ENCODE results near the gene CCDC175.
A peak's percentile ranks its signal among the peaks of the same experiment; 100 is the strongest.

The CCDC175 gene

DNA sequence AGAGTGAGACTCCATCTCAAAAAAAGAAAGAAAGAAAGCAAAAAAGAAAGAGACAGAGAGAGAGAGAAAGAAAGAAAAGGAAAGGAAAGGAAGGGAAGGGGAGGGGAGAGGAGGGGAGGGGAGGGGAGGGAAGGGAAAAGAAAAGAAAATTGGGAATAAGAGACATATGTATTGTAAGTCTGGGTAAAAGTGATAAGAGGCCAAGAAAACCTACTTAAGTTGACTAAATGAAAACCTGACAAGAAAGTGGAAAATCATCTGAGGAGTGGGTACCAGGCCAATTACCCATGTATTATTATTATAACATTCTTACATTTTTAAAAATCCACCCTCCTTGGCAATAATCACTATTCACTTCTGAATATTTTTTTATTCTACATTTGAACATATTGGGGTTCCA is 46.3 kb downstream of the CCDC175 start:
- TF ChIP-seq CTCF (IDR thresholded peaks at IDR 0.05; ENCODE audit: control insufficient read depth, extremely low read depth, insufficient read depth) = no peak
- H3K4me3 ChIP-seq (ENCODE audit: low read depth, low read length) = no peak overlapping the region

GRCh38 chr14:59529189-59529588 is 47.4 kb downstream of the CCDC175 start:
- no peak for DNase-seq (ENCODE audit: low read depth)
- no peak for TF ChIP-seq CTCF (IDR thresholded peaks at IDR 0.05; ENCODE audit: control insufficient read depth, extremely low read depth, insufficient read depth)
- H3K4me3 ChIP-seq (ENCODE audit: low read depth, low read length) = no peak overlapping the region

More for the DNA sequence above, 46.3 kb downstream of the CCDC175 start:
- no peak for DNase-seq (ENCODE audit: low read depth)

DNA sequence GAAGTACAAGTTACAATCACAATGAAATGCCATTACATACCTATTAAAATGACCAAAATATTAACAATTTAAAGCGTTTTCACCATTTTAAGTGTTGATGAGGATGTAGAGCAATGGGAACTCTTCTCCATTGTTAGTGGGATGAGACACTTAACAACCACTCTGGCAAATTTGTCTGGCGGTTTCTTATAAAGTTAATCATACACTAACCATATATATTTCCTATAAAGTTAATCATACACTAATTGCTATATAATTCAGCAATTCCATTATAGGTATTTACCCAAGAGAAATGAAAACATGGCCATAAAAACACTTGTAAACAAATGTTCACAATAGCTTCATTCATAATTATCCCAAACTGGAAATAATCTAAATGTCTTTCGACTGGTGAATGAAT is 56.4 kb downstream of the CCDC175 start:
- DNase-seq (ENCODE audit: low read depth) = no peak
- TF ChIP-seq CTCF (IDR thresholded peaks at IDR 0.05; ENCODE audit: control insufficient read depth, extremely low read depth, insufficient read depth) = no peak
- H3K4me3 ChIP-seq (ENCODE audit: low read depth, low read length) = no peak overlapping the region

DNA sequence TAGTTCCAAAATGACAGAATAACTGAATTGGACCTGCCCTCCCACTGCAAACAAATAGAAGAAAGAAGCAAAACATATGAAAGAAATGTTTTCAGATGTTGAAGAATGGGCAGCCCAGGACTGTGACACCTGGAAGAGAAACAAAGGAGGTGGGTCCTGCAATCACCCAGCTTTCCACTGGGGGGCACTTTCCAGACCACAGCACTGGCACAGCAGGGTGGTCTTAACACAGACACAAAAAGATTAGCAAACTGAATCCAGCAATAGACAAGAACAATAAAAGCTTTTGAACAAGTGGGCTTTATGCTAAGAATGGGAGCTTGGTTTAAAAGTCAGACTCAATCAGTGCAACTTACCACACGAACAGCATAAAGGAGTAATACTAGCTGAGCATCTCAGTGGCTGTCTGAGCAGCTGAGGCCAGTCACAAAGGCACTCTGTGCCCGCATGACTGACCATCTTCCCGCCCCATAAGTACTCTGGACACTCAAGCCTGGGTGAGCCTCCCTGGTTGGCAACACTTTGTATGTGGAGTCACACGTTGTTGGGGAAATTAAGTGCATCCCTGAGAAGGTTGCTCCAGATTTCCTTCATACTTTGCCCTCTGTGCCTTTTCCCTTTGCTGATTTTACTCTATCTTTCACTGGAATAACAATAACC is 64.6 kb downstream of the CCDC175 start:
- TF ChIP-seq CTCF (IDR thresholded peaks at IDR 0.05; ENCODE audit: control insufficient read depth, extremely low read depth, insufficient read depth) = peak; percentile 48
- H3K4me3 ChIP-seq (ENCODE audit: low read depth, low read length) = no peak overlapping the region
- DNase-seq (ENCODE audit: low read depth) = no peak

DNA sequence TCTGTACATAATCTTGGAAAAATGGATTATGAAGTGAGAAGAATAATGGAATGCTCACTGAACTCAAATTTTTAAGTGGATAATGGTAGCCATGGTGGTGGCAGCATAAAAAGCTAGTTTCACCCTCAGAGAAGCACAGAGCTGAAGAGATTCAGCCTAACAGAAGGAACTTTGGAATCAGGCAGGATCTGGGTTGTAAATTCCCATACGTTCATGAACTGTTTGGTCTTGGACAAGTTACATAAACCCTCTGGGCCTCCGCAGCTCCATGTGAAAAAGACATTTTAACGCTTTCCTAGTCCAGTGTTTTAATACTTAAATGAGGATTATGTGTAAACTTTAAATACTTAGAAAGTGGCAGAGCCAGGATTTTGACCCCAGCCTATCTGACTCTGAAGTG is 65.6 kb downstream of the CCDC175 start:
- no peak overlapping the region for H3K4me3 ChIP-seq (ENCODE audit: low read depth, low read length)

DNA sequence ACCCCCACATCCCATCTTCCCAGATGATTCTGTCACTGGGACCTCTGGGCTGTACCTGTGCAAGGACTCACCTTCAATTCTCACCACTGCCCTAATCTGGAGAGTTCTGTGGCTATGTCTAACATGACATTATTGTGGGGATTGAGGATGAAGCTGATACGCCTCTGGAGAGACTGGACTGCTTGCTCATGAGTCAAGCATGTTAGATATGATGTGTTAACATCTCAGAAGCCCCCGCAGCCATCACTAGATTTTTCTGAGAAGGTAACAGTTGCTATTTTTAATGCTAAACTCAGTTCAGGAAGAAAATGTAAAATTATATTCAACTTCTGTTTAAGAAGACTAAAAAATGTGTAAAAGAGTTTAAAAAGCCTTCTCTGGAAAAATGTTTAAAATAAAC is 66.6 kb downstream of the CCDC175 start:
- DNase-seq (ENCODE audit: low read depth) = no peak
- H3K4me3 ChIP-seq (ENCODE audit: low read depth, low read length) = no peak overlapping the region
- TF ChIP-seq CTCF (IDR thresholded peaks at IDR 0.05; ENCODE audit: control insufficient read depth, extremely low read depth, insufficient read depth) = no peak

More for the DNA sequence above, 65.6 kb downstream of the CCDC175 start:
- no peak for TF ChIP-seq CTCF (IDR thresholded peaks at IDR 0.05; ENCODE audit: control insufficient read depth, extremely low read depth, insufficient read depth)
- no peak for DNase-seq (ENCODE audit: low read depth)

GRCh38 chr14:59509101-59509500 is 67.5 kb downstream of the CCDC175 start:
- H3K4me3 ChIP-seq (ENCODE audit: low read depth, low read length) = no peak overlapping the region
- no peak for TF ChIP-seq CTCF (IDR thresholded peaks at IDR 0.05; ENCODE audit: control insufficient read depth, extremely low read depth, insufficient read depth)
- no peak for DNase-seq (ENCODE audit: low read depth)
